PC-9 (cell line): ENCODE results near the gene TTF2. TPM values are rescaled to one million over a fixed set of nuclear protein-coding genes. Genes with fewer than 3 reads are reported as not detected.

Experiments used
- BruUV-seq: library from RNA; stranded (reverse); fragments of 400-500 nt; replicated peaks from 2 replicates; lab custom pipeline; 2021; lab: Mats Ljungman, UMichigan
- CTCF ChIA-PET: fragments of 300-600 bp; sonication (Branson Sonifier 250); formaldehyde crosslinking; loops from one replicate; lab custom pipeline; 2022; ENCODE audit warnings: antibody characterized with exemption; lab: Charles Lee
- POLR2A ChIA-PET: fragments of 300-600 bp; sonication (Branson Sonifier 250); formaldehyde crosslinking; loops from one replicate; lab custom pipeline; 2022; ENCODE audit warnings: antibody characterized with exemption; ENCODE audit not compliant: unreplicated experiment; lab: Charles Lee
- DNase-seq, 2 experiments: peaks; one replicate each; pipeline versions ENCODE4 v3.0.0 to v3.0.0-alpha.2; 2015 to 2022; ENCODE audit warnings: mixed read lengths in 1 of 2
- H2AFZ ChIP-seq: fragments of 200-600 bp; sonication (generic); 2 replicates; pipeline ENCODE4 v1.8.1; 2017; ENCODE audit warnings: antibody characterized with exemption
- H3F3A ChIP-seq: fragments of 200-600 bp; sonication (generic); 2 replicates; pipeline ENCODE4 v1.8.1; 2017; ENCODE audit warnings: antibody characterized with exemption, mild to moderate bottlenecking, low read depth; ENCODE audit not compliant: insufficient read depth
- H3K27ac ChIP-seq: fragments of 200-600 bp; sonication (generic); 2 replicates; pipeline ENCODE4 v1.6.1; 2016; ENCODE audit warnings: mixed run types
- H3K27me3 ChIP-seq: fragments of 200-600 bp; sonication (generic); 2 replicates; pipeline ENCODE4 v1.6.1; 2016; ENCODE audit warnings: low read depth, mixed run types; ENCODE audit not compliant: insufficient read depth
- H3K36me3 ChIP-seq: fragments of 200-600 bp; sonication (generic); 2 replicates; pipeline ENCODE4 v1.6.1; 2016; ENCODE audit warnings: low read depth, mixed run types
- H3K4me1 ChIP-seq: fragments of 200-600 bp; sonication (generic); replicated peaks from 2 replicates; pipeline ENCODE4 v1.6.1; 2016; ENCODE audit warnings: mixed run types; ENCODE audit not compliant: insufficient read depth
- H3K4me2 ChIP-seq: fragments of 200-600 bp; sonication (generic); 2 replicates; pipeline ENCODE4 v1.6.1; 2017; ENCODE audit warnings: mixed run types
- H3K4me3 ChIP-seq: fragments of 200-600 bp; sonication (generic); 2 replicates; pipeline ENCODE4 v1.6.1; 2016; ENCODE audit warnings: mixed run types
- H3K79me2 ChIP-seq: fragments of 200-600 bp; sonication (generic); 2 replicates; pipeline ENCODE4 v1.6.1; 2017; ENCODE audit warnings: low read depth, mixed run types
- H3K9me2 ChIP-seq: fragments of 200-600 bp; sonication (generic); 2 replicates; pipeline ENCODE4 v1.8.1; 2017; ENCODE audit warnings: mild to moderate bottlenecking; ENCODE audit not compliant: insufficient read depth
- H3K9me3 ChIP-seq: fragments of 200-600 bp; sonication (generic); 2 replicates; pipeline ENCODE4 v1.8.1; 2016; ENCODE audit warnings: low read depth; ENCODE audit not compliant: insufficient read depth
- H4K20me1 ChIP-seq: fragments of 200-600 bp; sonication (generic); 2 replicates; pipeline ENCODE4 v1.8.1; 2017; ENCODE audit not compliant: insufficient read depth
- EZH2 ChIP-seq: fragments of 200-600 bp; sonication (generic); IDR thresholded peaks from 2 replicates; pipeline ENCODE4 v1.8.0; 2017; ENCODE audit warnings: antibody characterized with exemption, low read depth
- intact Hi-C: fragments of 100-400 bp; cut with micrococcal nuclease; formaldehyde crosslinking; loops from one replicate; pipeline ENCODE4 v1.10.0; 2022; ENCODE audit not compliant: unreplicated experiment
- total RNA-seq: library from RNA; stranded (reverse); gene quantifications from 2 replicates; pipeline ENCODE4 v1.2.3, GENCODE V29; 2021
- TF ChIP-seq, protein P1 (sequence below): fragments of 200-600 bp; sonication (generic); conservative IDR thresholded peaks from 2 replicates; pipeline ENCODE4 v1.6.1; 2017; ENCODE audit warnings: mixed run types, antibody characterized with exemption, mild to moderate bottlenecking, moderate library complexity

Gene TTF2
- total RNA-seq, 1 experiment from 2014 or later: 62.2 TPM

DNA sequence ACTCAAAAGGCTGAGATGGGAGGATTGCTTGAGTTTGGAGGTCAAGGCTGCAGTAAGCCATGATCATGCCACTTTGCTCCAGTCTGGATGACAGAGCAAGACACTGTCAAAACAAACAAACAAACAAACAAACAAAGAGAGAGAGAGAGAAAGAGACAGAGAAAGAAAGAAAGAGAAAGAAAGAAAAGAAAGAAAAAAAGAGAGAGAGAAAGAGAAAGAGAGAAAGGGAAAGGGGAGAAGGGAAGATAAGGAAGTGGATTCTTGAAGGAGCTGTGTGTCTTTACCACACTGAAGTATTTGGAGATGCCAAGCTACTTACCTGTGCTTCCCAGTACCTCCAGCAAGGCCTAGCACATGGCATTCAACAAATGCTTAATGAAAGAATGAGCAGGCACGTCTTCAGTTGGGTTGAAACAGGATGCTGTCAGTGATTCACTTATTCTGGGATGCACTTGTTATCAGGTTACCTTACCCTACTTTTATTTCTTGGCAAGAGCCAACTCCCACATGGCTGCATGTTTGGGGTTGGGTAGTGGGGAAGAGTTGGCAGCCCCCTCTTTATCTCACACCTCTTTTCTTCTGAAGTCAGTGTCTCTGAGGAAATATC lies 29.8 kb upstream of the TTF2 start:
- CTCF ChIA-PET: interaction anchor here (0.7 kb wide), 1 partner anchor 780 kb away, joined by 3 read pairs; no protein-coding TSS in a partner anchor
- BruUV-seq: no TSS peak

DNA sequence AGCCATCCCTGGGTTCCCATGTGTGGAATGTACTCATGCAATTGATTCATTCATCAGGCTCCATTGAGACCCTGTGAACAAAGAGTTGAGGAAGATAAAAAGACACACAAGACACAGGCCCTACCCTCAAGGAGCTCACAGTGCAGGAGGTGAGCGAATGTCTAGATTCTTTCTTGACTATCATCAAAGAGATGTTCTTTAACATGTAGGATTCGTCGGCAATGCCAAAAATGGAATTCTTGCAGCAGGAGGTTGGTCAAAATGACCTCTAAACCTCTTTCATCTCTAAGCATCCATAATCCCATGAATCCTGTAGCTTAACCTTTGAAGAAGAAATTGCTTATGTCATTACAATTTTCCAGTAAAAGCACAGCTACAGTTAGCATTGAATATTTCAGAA lies 27.9 kb upstream of the TTF2 start:
- H4K20me1 ChIP-seq: no peaks in the 10 kb centered on the region
- H3K27ac ChIP-seq: no peak overlapping the region
- DNase-seq: no peak
- no peaks in the 10 kb centered on the region for H3F3A ChIP-seq
- H3K79me2 ChIP-seq: no peaks in the 10 kb centered on the region
- H3K36me3 ChIP-seq: no peaks in the 10 kb centered on the region
- ChIA-PET POLR2A (no interaction called here), CTCF (no interaction called here)
- H3K9me2 ChIP-seq: no peaks in the 10 kb centered on the region
- no peak overlapping the region for H3K4me2 ChIP-seq
- intact Hi-C loops: no loop called here
- no peaks in the 10 kb centered on the region for H3K4me1 ChIP-seq
- no peak overlapping the region for H3K4me3 ChIP-seq
- TF ChIP-seq EZH2: no peak
- TF ChIP-seq, protein P1, sequence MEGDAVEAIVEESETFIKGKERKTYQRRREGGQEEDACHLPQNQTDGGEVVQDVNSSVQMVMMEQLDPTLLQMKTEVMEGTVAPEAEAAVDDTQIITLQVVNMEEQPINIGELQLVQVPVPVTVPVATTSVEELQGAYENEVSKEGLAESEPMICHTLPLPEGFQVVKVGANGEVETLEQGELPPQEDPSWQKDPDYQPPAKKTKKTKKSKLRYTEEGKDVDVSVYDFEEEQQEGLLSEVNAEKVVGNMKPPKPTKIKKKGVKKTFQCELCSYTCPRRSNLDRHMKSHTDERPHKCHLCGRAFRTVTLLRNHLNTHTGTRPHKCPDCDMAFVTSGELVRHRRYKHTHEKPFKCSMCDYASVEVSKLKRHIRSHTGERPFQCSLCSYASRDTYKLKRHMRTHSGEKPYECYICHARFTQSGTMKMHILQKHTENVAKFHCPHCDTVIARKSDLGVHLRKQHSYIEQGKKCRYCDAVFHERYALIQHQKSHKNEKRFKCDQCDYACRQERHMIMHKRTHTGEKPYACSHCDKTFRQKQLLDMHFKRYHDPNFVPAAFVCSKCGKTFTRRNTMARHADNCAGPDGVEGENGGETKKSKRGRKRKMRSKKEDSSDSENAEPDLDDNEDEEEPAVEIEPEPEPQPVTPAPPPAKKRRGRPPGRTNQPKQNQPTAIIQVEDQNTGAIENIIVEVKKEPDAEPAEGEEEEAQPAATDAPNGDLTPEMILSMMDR: no peak
- no peak overlapping the region for H2AFZ ChIP-seq
- no TSS peak for BruUV-seq
- no peaks in the 10 kb centered on the region for H3K9me3 ChIP-seq
- H3K27me3 ChIP-seq: no peaks in the 10 kb centered on the region

More for the DNA sequence above, 29.8 kb upstream of the TTF2 start:
- Histone ChIP-seq H3K4me2 (no peak overlapping the region), H2AFZ (no peak overlapping the region), H4K20me1 (no peaks in the 10 kb centered on the region), H3K9me2 (no peaks in the 10 kb centered on the region), H3K4me3 (no peak overlapping the region), H3K4me1 (no peaks in the 10 kb centered on the region), H3K36me3 (no peaks in the 10 kb centered on the region), H3K27ac (no peak overlapping the region), H3K27me3 (no peaks in the 10 kb centered on the region), H3K79me2 (no peaks in the 10 kb centered on the region), H3K9me3 (no peaks in the 10 kb centered on the region), H3F3A (no peaks in the 10 kb centered on the region)
- intact Hi-C loops: no loop called here
- POLR2A ChIA-PET: interaction anchor here (0.7 kb wide), 1 partner anchor 9 kb away, joined by 6 read pairs; no protein-coding TSS in a partner anchor
- TF ChIP-seq, protein P1: no peak
- no peak for TF ChIP-seq EZH2
- no peak for DNase-seq

DNA sequence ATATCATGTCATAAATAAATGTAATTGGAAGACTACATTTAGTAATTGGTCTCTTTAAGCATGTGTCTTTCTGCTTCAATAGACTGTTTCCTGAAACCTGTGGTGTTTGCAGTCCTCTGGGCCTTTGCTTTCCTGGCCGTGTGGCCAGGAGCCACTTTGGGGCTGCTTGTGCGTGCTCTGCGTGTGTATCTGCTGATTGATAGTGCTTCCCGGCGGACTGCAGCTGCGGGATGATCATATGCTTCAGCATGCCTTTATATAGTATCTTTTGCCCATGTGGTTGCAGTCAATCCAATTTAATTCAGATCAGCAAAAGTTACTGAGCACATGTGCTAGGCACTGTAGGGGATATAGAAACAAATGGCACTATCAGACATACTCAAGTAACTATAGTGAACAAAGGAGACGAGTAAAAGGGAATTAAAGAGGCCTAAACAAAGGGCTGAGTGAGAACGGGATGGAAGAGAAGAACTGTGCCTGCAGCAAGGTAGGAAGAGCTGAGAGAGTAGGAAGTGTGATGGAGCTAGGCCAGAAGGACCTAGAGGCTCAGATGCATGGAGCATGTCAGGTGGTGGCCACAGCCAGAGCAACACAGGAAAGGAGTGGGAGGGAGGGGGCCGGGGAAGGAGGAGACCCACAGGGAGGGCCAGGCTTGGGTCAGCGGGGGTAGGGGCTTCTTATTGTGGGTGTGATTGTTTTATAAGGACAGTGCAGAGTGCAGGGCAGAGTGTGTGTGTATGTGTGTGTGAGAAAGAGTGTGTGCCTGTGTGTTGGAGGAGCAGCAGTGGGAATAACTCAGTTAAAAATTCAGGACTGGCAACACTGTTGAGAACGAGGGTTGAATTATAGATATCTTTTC lies 27.2 kb upstream of the TTF2 start:
- intact Hi-C loops: no loop called here
- no peak for DNase-seq

More for the DNA sequence above, 27.2 kb upstream of the TTF2 start:
- Histone ChIP-seq H3K4me2 (no peak overlapping the region), H3K4me1 (no peaks in the 10 kb centered on the region), H4K20me1 (no peaks in the 10 kb centered on the region), H3K9me2 (no peaks in the 10 kb centered on the region), H2AFZ (no peak overlapping the region), H3K27ac (no peak overlapping the region), H3K36me3 (no peaks in the 10 kb centered on the region), H3F3A (no peaks in the 10 kb centered on the region), H3K27me3 (no peaks in the 10 kb centered on the region), H3K9me3 (no peaks in the 10 kb centered on the region), H3K4me3 (no peak overlapping the region), H3K79me2 (no peaks in the 10 kb centered on the region)
- CTCF ChIA-PET: no interaction called here
- POLR2A ChIA-PET: no interaction called here
- TF ChIP-seq, protein P1: no peak
- TF ChIP-seq EZH2: no peak
- no TSS peak for BruUV-seq
